OCI-M2 (cell line): ENCODE data around the gene GP1BB.
"Not testable (repeated sequence)": the region's sequence is repeated elsewhere in the genome, so short reads cannot be mapped to it uniquely, and the experiment has no call there.

ENCODE experiments used
- DNase-seq: peaks from one replicate; lab custom pipeline; 2025; ENCODE audit not compliant: unreplicated experiment; lab: John Stamatoyannopoulos, UW

Gene GP1BB

GRCh38 chr22:19726064-19726788 lies 2.9 kb downstream of the GP1BB start:
- DNase-seq, result not testable (repeated sequence)

- no peak for DNase-seq
These were observed 4.2 kb downstream of the GP1BB start for GRCh38 chr22:19727310-19728150.

- no peak for DNase-seq
These were observed 4.9 kb downstream of the GP1BB start for GRCh38 chr22:19728271-19728670.

GRCh38 chr22:19728836-19729235 lies 5.5 kb downstream of the GP1BB start:
- DNase-seq, result no peak

DNA sequence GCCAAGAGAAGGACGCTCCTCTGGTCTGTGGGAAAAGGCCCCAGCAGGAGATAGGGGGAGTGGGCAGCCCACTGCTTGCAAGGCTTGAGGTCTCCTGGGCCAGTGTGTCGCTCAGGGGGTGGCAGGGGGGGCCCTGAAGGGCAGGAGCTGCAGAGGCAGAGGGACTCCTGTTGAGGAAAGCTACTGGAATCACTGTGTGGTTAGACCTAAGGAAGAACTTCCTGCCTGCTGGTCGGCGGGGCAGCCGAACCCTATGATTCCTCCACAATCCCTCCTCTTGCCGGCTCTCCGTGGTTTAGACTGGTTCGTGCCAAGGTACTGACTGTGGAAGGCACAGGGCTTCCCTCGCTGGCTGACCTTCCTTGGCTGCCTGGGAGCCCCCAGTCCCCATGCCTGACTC lies 6.2 kb downstream of the GP1BB start:
- DNase-seq, result no peak

DNA sequence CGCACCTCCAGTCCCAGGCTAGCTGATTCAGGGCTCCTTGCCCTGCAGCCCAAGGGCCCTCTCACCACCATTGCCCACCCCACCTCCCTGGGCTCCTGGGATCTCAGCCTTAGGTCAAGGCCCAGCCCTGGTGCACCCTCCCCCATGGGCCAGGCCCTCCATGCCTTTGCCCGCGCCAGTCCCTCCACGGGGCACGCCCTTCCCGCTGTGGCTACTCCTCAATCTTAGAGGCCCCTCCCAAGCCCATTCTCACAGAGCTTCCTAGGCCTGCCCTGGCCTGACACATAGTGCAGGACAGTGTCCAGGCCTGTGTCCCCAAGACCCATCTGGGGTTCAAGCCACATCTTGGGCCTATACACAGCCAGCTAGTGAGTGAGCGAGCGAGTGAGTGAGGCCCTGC lies 6.9 kb downstream of the GP1BB start:
- DNase-seq, result no peak

GRCh38 chr22:19730655-19731360 lies 7.5 kb downstream of the GP1BB start:
- peak; percentile 10 for DNase-seq

DNA sequence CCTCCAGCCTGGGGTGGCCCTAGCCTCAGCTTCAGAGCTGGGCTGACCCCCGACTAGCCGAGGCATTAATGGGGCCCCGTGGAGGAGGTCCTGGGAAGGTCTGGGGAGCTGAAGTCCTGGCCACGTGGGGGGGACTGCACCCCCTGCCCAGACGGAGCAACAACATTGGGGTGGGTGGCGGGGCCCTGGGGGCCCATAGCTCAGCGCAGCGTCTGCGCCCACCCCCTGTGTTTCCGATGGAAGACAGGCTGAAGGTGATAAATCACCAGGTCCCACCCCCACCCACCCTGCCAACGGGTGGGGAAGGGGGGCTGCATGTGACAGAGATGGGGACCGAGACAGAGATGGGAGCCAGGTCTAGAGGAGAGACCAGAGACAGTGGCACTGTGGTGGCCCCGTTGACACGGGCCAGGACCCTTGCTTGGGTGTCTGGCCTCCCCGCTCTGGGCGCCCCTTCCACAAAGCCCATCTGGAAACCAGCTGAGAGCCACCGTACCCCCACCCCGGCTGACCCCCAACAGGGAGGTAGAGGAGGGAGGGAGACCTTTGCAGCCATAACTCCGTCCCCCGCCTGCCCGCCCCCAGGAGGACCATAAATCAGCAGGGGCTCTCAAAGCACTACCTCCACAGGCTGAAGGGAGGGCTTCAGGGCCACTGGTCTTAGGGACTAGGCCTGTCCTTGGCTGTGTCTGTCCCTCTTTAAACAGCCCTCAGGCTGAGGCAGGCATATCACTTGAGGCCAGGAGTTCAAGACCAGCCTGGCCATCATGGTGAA lies 8.2 kb downstream of the GP1BB start:
- DNase-seq, result no peak

- no peak for DNase-seq
These were observed 9.2 kb downstream of the GP1BB start for GRCh38 chr22:19732403-19733113.

DNA sequence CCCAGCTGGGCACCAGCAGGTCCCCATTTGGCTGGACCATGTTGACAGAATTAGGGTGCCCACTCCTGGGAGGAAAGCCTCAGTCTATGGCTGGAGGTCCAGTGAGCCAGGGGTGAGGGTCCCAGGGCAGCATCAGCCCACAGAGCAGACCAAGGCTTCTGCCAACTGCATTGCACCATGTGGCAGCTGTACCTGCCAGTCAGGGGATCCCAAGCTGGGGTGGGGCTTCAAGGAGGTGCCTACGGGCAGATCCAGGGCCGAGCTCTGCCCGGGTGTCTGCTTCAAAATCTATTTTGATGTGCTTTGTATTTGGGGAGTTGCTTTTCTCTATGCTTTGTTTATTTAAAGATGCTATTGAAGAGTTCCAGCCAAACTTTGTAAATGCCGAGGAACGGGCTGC lies 10.4 kb downstream of the GP1BB start:
- DNase-seq, result no peak

GRCh38 chr22:19734163-19734562 lies 10.8 kb downstream of the GP1BB start:
- DNase-seq, result no peak

DNA sequence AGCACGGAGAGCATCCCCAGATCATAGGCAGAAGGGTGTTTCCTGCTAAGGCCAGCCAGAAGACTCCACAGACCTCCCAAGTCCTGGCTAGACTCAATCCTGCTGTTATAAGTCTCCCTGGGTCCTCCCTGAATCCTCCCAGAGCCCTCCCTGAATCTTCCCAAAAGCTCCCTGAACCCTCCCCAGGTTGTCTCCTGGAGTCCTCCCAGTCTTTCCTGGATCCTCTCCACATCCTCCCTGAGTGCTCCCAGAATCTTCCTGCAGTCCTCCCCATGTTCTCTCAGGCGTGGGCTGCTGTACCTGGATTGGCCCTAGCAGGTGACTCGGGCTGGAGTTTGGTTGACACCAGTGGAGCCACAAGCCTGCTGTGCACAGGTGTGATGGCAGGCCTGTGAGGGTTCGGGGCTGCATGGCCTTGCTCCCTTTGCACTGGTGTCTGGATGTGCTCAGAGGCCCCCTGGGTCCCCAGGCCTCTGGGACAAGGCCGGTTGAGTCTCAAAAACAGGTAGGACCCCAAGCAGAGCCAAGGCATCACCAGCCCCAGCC lies 11.6 kb downstream of the GP1BB start:
- no peak for DNase-seq

GRCh38 chr22:19735665-19736510 lies 12.5 kb downstream of the GP1BB start:
- DNase-seq, result no peak

DNA sequence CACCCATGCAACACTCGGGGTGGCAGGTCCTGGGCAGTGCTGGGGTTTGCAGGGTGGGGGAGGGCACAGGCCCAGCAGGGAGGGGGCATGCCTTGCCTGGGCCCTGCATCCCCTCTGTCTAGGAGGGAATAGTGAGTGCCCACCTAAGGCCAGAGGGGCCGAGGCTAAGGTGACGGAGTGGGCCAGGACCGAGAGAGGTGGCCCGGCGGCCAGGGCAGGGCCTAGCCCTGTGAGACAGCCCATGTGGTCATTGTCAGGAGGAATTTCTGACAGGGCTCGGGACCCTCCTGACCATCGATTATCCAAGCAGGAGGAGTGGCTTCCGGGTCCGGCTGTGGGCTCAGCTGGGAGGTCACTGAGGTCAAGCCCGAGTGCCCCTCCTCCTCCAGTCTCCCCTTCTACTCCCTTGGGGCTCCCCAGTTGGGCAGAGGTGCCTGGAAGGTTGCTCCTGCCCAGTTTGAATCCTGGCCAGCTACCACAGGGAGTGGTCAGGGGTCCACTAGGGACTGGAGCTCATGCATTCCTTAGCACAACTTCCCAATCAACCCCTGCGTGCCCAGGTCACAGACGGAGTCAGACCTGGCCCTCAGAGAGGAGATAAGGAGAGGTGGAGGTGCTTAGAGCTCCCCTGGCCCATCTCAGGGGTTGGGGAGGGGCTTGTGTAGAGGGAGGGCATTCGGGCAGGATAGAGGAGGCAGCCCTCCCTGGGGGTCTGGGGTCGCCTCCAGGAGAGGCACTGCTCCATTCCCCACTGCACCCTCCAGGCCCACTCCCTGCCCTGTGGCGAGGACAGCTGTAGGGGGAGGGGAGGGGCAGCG lies 14.7 kb downstream of the GP1BB start:
- no peak for DNase-seq

DNA sequence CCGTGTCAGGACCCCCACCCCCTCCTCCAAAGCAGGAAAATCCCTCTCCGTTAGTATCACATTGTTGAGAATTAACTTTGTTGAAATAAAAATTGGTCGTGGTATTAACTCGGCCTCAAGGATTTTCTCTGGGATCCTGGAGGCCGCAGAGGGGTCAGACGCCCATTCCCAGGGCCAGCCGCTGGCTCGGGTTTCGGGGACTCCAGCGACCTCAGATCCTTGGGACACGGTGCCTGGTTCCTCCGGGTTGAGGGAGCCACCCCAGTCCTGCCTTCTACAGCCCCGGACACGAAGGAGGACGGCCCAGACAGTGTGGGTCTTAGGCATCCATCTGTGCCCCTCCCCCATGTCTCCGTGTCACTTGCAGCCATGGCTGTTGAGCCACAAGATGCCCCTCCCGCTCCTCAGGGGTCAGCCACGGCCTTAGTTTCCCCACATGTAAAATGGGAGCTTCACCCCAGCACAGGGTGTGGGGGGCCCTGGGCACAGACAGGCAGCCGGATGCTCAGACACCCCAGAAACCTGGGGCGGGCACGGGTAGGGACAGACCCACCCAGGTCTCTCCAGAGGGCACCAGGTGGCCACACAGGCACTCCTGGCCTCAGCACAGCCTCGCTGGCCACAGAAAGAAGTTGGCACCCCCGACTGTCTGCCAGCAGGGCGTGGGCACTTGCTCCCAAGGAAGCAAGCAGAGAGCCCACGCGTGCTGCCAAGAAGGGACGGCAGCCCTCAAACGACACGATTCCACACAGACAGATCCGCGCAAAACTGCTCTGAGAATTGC lies 15.5 kb downstream of the GP1BB start:
- DNase-seq, result no peak

DNA sequence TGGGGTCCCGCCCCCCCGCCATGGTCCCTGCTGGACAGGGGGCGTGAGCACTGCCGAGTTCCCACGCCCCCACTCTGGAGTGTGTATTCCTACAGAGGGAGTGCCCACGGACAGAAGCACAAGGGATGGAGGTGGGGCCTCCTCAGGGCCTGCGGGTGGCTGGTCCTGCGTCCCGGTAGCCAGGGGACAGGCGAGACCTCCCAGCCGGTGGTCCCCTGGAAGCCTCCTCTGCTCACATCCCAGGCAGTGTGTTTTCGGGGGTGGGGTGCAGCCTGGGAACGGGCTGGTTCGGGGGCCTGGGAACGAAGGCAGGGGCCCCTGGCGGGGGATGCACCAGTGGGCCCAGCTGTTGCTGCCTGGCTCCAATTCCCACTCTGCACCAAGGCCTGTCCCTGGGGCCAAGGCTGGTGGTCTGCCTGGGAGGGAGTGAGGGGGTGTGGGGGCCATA lies 16.1 kb downstream of the GP1BB start:
- no peak for DNase-seq

DNA sequence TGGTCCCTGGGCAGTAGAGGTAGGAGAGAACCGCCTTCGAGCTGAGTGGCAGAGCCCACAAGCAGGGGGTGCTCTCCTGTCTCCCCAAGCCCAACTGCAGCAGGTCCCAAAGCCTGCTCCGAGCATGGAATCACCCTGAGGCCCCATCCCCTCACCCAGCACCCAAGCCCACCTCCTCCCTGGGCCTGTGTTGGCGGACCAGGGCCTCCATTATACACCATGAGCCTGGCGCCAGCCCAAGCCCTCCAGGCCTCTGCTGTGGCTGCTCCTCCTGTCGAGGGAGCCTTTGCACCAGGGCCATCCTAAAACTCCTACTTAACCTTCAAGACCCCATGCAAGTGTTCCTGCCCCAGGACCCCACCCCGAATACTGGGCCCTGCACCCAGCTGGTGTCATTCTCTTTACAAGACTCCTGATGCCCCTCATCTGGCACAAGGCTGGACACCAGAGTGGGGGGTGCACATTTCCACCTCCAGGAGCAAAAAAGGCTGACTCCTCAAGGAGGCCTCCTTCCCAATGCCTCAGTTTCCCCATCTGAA lies 16.6 kb downstream of the GP1BB start:
- no peak for DNase-seq
